Liver (tissue), 3 donors: ENCODE data around the gene RNF187.

Experiments used
- GABPA ChIP-seq, 2 donors: IDR thresholded peaks in 1 of 2; conservative IDR thresholded peaks in 1 of 2; 2 replicates each; pipeline ENCODE4 v1.6.1; 2016; ENCODE audit warnings: antibody characterized with exemption in 2 of 2, mild to moderate bottlenecking in 1 of 2, moderate library complexity in 1 of 2
- JUND ChIP-seq, 2 donors: IDR thresholded peaks; 2 replicates each; pipeline ENCODE4 v1.6.1; 2016; ENCODE audit warnings: antibody characterized with exemption in 2 of 2
- RXRA ChIP-seq, 2 donors: IDR thresholded peaks; 2 replicates each; pipeline ENCODE4 v1.6.1; 2017 to 2018; ENCODE audit warnings: antibody characterized with exemption in 2 of 2, mild to moderate bottlenecking in 1 of 2
- YY1 ChIP-seq: IDR thresholded peaks from 2 replicates; pipeline ENCODE4 v1.6.1; 2016; ENCODE audit warnings: antibody characterized with exemption, mild to moderate bottlenecking
- TF ChIP-seq, protein P1 (sequence below): fragments of 150-350 bp; IDR thresholded peaks from 2 replicates; pipeline ENCODE4 v1.5.1; 2017; ENCODE audit warnings: improper control_type of control experiment, low read depth, low read length; ENCODE audit not compliant: missing input control
- TF ChIP-seq, protein P2 (sequence below): IDR thresholded peaks from 2 replicates; pipeline ENCODE4 v1.6.1; 2016; ENCODE audit warnings: antibody characterized with exemption
- TF ChIP-seq, protein P3 (sequence below): IDR thresholded peaks from 2 replicates; pipeline ENCODE4 v1.6.1; 2016; ENCODE audit warnings: antibody characterized with exemption
- TF ChIP-seq, protein P4 (sequence below): IDR thresholded peaks from 2 replicates; pipeline ENCODE4 v1.6.1; 2016; ENCODE audit warnings: antibody characterized with exemption
- TF ChIP-seq, protein P5 (sequence below): IDR thresholded peaks from 2 replicates; pipeline ENCODE4 v1.6.1; 2016; ENCODE audit warnings: antibody characterized with exemption, mild to moderate bottlenecking
- donor health status: healthy.
- donor health status: healthy.

DNA sequence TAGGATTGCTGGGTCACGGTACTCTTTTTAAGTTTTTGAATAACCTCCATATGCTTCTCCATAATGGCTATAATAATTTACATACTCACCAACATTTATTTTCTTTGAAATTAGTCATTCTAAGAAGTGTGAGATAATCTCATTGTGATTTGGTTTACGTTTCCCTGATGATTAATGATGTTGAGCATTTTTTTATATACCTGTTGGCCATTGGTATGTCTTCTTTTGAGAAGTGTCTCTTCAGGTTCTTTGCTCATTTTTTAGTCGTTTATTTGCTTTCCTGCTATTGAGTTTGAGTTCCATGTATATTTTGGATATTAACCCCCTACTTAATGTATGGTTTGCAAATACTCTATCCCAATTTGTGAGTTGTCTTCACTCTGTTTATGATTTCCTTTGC lies 9.3 kb downstream of the RNF187 start:
- TF ChIP-seq, protein P1, sequence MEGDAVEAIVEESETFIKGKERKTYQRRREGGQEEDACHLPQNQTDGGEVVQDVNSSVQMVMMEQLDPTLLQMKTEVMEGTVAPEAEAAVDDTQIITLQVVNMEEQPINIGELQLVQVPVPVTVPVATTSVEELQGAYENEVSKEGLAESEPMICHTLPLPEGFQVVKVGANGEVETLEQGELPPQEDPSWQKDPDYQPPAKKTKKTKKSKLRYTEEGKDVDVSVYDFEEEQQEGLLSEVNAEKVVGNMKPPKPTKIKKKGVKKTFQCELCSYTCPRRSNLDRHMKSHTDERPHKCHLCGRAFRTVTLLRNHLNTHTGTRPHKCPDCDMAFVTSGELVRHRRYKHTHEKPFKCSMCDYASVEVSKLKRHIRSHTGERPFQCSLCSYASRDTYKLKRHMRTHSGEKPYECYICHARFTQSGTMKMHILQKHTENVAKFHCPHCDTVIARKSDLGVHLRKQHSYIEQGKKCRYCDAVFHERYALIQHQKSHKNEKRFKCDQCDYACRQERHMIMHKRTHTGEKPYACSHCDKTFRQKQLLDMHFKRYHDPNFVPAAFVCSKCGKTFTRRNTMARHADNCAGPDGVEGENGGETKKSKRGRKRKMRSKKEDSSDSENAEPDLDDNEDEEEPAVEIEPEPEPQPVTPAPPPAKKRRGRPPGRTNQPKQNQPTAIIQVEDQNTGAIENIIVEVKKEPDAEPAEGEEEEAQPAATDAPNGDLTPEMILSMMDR = no peak
- TF ChIP-seq, protein P2, sequence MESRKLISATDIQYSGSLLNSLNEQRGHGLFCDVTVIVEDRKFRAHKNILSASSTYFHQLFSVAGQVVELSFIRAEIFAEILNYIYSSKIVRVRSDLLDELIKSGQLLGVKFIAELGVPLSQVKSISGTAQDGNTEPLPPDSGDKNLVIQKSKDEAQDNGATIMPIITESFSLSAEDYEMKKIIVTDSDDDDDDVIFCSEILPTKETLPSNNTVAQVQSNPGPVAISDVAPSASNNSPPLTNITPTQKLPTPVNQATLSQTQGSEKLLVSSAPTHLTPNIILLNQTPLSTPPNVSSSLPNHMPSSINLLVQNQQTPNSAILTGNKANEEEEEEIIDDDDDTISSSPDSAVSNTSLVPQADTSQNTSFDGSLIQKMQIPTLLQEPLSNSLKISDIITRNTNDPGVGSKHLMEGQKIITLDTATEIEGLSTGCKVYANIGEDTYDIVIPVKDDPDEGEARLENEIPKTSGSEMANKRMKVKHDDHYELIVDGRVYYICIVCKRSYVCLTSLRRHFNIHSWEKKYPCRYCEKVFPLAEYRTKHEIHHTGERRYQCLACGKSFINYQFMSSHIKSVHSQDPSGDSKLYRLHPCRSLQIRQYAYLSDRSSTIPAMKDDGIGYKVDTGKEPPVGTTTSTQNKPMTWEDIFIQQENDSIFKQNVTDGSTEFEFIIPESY = no peak
- TF ChIP-seq JUND (IDR thresholded peaks at IDR 0.05) (no peak), YY1 (no peak), GABPA (IDR thresholded peaks at IDR 0.05 in 1 of 2, conservative IDR thresholded peaks at IDR 0.05 in 1 of 2) (no peak), RXRA (IDR thresholded peaks at IDR 0.05) (no peak)
- TF ChIP-seq, protein P3, sequence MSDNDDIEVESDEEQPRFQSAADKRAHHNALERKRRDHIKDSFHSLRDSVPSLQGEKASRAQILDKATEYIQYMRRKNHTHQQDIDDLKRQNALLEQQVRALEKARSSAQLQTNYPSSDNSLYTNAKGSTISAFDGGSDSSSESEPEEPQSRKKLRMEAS = no peak
- TF ChIP-seq, protein P4, sequence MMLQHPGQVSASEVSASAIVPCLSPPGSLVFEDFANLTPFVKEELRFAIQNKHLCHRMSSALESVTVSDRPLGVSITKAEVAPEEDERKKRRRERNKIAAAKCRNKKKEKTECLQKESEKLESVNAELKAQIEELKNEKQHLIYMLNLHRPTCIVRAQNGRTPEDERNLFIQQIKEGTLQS = no peak
- TF ChIP-seq, protein P5, sequence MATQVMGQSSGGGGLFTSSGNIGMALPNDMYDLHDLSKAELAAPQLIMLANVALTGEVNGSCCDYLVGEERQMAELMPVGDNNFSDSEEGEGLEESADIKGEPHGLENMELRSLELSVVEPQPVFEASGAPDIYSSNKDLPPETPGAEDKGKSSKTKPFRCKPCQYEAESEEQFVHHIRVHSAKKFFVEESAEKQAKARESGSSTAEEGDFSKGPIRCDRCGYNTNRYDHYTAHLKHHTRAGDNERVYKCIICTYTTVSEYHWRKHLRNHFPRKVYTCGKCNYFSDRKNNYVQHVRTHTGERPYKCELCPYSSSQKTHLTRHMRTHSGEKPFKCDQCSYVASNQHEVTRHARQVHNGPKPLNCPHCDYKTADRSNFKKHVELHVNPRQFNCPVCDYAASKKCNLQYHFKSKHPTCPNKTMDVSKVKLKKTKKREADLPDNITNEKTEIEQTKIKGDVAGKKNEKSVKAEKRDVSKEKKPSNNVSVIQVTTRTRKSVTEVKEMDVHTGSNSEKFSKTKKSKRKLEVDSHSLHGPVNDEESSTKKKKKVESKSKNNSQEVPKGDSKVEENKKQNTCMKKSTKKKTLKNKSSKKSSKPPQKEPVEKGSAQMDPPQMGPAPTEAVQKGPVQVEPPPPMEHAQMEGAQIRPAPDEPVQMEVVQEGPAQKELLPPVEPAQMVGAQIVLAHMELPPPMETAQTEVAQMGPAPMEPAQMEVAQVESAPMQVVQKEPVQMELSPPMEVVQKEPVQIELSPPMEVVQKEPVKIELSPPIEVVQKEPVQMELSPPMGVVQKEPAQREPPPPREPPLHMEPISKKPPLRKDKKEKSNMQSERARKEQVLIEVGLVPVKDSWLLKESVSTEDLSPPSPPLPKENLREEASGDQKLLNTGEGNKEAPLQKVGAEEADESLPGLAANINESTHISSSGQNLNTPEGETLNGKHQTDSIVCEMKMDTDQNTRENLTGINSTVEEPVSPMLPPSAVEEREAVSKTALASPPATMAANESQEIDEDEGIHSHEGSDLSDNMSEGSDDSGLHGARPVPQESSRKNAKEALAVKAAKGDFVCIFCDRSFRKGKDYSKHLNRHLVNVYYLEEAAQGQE = no peak
